Measurements from ENCODE around the gene CHTF18.
"Not testable (repeated sequence)": the region's sequence is repeated elsewhere in the genome, so short reads cannot be mapped to it uniquely, and the experiment has no call there.

The CHTF18 gene

GRCh38 chr16:774086-775001 lies 14.1 kb upstream of the CHTF18 start:
- Histone ChIP-seq H3F3A (ENCODE audit: control insufficient read depth, insufficient read depth) (no peaks in the 10 kb centered on the region), H3K4me1 (ENCODE audit: control insufficient read depth, low read length) (no peaks in the 10 kb centered on the region), H3K4me2 (ENCODE audit: low read length) (no peak overlapping the region), H4K20me1 (ENCODE audit: control insufficient read depth, insufficient read depth, low read depth, low read length) (0 out of 2 replicates have a peak, but pooled peaks cover 3% of the 10 kb centered on the region), H3K9me2 (replicated peaks; ENCODE audit: control insufficient read depth, low read length) (no peaks in the 10 kb centered on the region), H3K79me2 (ENCODE audit: control insufficient read depth, low read length) (no peaks in the 10 kb centered on the region), H3K27me3 (ENCODE audit: control insufficient read depth, low read length) (peaks cover 11% of the 10 kb centered on the region), H3K4me3 (ENCODE audit: low read length) (no peak overlapping the region), H3K36me3 (ENCODE audit: control insufficient read depth, low read length) (no peaks in the 10 kb centered on the region), H3K9me3 (ENCODE audit: control insufficient read depth, insufficient read depth, low read length) (no peaks in the 10 kb centered on the region), H3K27ac (ENCODE audit: low read depth, low read length) (no peak overlapping the region)
- TF ChIP-seq CTCF (IDR thresholded peaks at IDR 0.05; ENCODE audit: low read depth, low read length, poor library complexity, severe bottlenecking) (no peak), EZH2phosphoT487 (IDR thresholded peaks at IDR 0.05; ENCODE audit: borderline replicate concordance, low read length) (no peak)

- peaks cover 11% of the 10 kb centered on the region for H3K27me3 ChIP-seq (ENCODE audit: control insufficient read depth, low read length)
- H3K4me3 ChIP-seq (ENCODE audit: low read length), result no peak overlapping the region
- no peak overlapping the region for H3K27ac ChIP-seq (ENCODE audit: low read depth, low read length)
- TF ChIP-seq CTCF (IDR thresholded peaks at IDR 0.05; ENCODE audit: low read depth, low read length, poor library complexity, severe bottlenecking) (no peak), EZH2phosphoT487 (IDR thresholded peaks at IDR 0.05; ENCODE audit: borderline replicate concordance, low read length) (no peak)
- H3K4me1 ChIP-seq (ENCODE audit: control insufficient read depth, low read length), result no peaks in the 10 kb centered on the region
- H3K9me3 ChIP-seq (ENCODE audit: control insufficient read depth, insufficient read depth, low read length), result no peaks in the 10 kb centered on the region
- H3K4me2 ChIP-seq (ENCODE audit: low read length), result no peak overlapping the region
- H3F3A ChIP-seq (ENCODE audit: control insufficient read depth, insufficient read depth), result no peaks in the 10 kb centered on the region
- H3K36me3 ChIP-seq (ENCODE audit: control insufficient read depth, low read length), result no peaks in the 10 kb centered on the region
- 0 out of 2 replicates have a peak, but pooled peaks cover 3% of the 10 kb centered on the region for H4K20me1 ChIP-seq (ENCODE audit: control insufficient read depth, insufficient read depth, low read depth, low read length)
- no peaks in the 10 kb centered on the region for H3K9me2 ChIP-seq (replicated peaks; ENCODE audit: control insufficient read depth, low read length)
- no peaks in the 10 kb centered on the region for H3K79me2 ChIP-seq (ENCODE audit: control insufficient read depth, low read length)
Observed at GRCh38 chr16:775236-775796, 13.1 kb upstream of the CHTF18 start.

- H3K79me2 ChIP-seq (ENCODE audit: control insufficient read depth, low read length); H3K4me2 ChIP-seq (ENCODE audit: low read length); H3F3A ChIP-seq (ENCODE audit: control insufficient read depth, insufficient read depth); H4K20me1 ChIP-seq (ENCODE audit: control insufficient read depth, insufficient read depth, low read depth, low read length); H3K27ac ChIP-seq (ENCODE audit: low read depth, low read length); H3K4me1 ChIP-seq (ENCODE audit: control insufficient read depth, low read length); H3K9me3 ChIP-seq (ENCODE audit: control insufficient read depth, insufficient read depth, low read length); H3K4me3 ChIP-seq (ENCODE audit: low read length); H3K36me3 ChIP-seq (ENCODE audit: control insufficient read depth, low read length); H3K9me2 ChIP-seq (replicated peaks; ENCODE audit: control insufficient read depth, low read length): not testable (repeated sequence)
- peaks cover 11% of the 10 kb centered on the region for H3K27me3 ChIP-seq (ENCODE audit: control insufficient read depth, low read length)
Observed at GRCh38 chr16:776298-776697, 12.1 kb upstream of the CHTF18 start.

- Histone ChIP-seq H3K79me2 (ENCODE audit: control insufficient read depth, low read length) (no peaks in the 10 kb centered on the region), H3K36me3 (ENCODE audit: control insufficient read depth, low read length) (no peaks in the 10 kb centered on the region), H4K20me1 (ENCODE audit: control insufficient read depth, insufficient read depth, low read depth, low read length) (0 out of 2 replicates have a peak, but pooled peaks cover 3% of the 10 kb centered on the region), H3K27me3 (ENCODE audit: control insufficient read depth, low read length) (peaks cover 11% of the 10 kb centered on the region), H3K9me2 (replicated peaks; ENCODE audit: control insufficient read depth, low read length) (no peaks in the 10 kb centered on the region), H3K27ac (ENCODE audit: low read depth, low read length) (no peak overlapping the region), H3K4me1 (ENCODE audit: control insufficient read depth, low read length) (no peaks in the 10 kb centered on the region), H3K9me3 (ENCODE audit: control insufficient read depth, insufficient read depth, low read length) (no peaks in the 10 kb centered on the region), H3F3A (ENCODE audit: control insufficient read depth, insufficient read depth) (no peaks in the 10 kb centered on the region), H3K4me2 (ENCODE audit: low read length) (no peak overlapping the region), H3K4me3 (ENCODE audit: low read length) (no peak overlapping the region)
- TF ChIP-seq EZH2phosphoT487 (IDR thresholded peaks at IDR 0.05; ENCODE audit: borderline replicate concordance, low read length), result no peak
- TF ChIP-seq CTCF (IDR thresholded peaks at IDR 0.05; ENCODE audit: low read depth, low read length, poor library complexity, severe bottlenecking), result no peak
Observed at GRCh38 chr16:776824-777223, 11.6 kb upstream of the CHTF18 start.
